Endothelial cell of hepatic sinusoid (primary cell): ENCODE measurements around the gene DAP.

Experiments
- in situ Hi-C: cut with HindIII; loops from 2 replicates; pipeline ENCODE4 v1.10.0; 2017; ENCODE audit warnings: low sequenced_read_pairs

Gene DAP

DNA sequence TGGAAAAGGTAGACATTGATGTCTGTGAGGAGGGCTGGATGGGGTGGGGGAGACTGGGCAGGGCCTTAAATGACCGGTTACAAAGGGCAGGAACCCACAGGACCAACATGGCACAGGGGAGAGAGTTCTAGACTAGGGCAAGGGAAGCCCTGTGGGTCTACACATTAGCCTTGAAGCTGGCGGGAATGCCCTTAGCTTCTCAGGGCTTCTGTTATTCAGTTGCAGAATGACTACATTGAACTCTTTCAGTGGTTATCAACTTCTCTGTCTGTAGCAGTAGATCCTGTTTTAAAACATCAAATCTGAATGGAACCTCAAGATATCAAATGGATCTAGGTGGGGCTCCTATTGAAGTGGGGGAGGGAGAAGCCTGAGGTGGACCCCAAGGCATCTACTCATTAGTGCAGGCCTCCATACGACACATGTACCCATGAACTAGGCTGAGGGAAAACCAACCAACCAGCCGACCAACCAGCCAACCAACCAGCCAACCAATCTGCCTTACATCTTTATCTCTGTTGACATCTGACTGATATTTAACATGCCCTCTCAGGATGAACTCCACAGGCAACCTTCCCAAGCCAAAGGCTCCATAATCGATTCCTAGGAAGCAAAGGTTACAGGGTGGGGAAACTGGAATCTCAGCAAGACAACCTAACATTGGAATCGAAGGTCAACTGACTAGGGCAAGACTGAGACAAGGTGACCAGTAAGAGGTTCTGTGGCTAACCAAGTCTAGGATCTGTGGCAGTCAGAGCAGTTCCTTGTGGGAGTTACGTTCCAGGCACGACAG lies 48.3 kb downstream of the DAP start:
- in situ Hi-C loops = no loop called here

DNA sequence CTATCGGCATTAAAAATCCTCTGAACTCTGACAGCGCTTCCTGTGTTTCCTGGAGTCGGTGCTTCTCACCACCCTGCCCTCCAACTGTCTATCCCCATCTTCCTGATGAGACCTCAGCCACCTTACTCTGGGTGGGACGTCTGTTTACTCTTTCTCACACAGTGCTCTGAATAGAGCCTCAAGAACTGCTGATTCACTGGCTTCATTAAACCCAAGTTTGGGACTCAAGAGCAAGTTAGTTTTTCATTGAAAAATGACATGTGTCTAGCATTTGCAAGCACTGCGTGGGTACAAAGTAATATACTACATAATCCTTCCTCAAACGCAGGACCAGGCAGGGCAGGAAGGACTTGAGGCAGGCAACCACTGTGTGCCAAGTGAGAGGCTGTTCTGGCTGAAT lies 49.5 kb downstream of the DAP start:
- in situ Hi-C loops = no loop called here

DNA sequence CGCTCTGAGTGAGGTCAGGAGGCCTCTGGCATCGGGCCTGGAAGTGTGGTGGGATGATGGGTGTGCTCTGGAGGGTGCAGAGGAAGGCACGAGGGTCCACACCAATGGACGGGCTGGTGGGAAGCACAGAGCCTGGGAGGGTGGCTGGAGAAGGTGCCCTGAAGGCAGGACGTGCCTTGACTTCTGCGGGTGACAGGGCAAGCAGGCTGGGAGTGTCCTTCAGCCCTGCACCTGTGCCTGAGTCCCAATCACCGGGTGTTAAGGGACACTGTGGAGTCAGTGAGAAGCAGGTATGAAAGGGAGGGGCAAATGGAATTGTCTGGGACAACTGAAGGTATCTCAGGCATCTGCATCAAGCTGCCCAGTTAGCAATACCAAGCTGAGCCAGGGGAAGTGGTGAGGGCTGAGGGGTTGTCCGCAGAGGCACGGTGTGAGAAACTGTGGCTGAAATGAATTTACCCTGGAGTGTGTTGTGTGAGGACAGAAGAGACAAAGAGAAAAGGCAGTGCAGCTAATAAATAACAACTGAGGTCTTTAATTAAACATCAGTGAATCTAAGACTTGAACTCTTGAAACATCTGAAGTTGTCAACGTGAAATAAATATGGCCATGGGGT lies 50.4 kb downstream of the DAP start:
- in situ Hi-C loops = no loop called here

DNA sequence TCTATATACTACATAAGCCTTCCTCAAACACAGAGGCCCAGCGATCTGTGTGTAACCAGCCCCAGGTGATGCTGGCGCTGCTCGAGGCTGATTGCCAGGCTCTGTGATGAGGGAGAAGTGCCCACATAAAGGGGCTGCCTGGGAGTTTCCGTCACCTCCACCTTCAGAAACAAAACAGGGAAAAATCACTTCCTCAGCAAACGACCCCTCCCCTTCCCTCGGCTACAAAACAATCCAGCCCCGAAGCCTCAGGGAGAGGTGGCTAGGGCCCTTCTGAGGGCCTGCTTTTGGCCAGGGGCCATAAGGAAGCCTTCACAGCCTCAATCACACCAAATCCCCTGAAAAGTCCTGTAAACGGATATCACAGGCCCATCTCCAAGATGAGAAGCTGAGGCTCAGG lies 51.1 kb downstream of the DAP start:
- in situ Hi-C loops = no loop called here

DNA sequence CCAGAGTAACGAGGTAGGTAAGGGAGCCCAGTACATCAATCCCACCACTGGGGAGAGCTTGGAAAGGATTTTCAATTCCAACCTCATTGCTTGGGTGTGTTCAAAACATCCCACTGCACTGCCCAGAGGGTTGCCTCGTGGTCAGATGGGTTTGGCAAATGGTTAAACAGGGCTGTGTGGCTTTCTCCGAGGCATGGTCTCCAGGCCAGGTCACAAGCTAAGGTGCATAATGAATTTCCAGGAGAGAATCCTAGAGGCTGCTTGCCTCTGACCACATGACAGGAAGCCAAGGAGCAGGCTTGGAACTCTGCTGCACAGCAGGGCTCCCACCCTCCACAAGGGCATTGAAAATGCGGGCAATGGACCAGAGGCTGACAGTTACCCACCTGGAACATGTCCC lies 51.6 kb downstream of the DAP start:
- in situ Hi-C loops = no loop called here

DNA sequence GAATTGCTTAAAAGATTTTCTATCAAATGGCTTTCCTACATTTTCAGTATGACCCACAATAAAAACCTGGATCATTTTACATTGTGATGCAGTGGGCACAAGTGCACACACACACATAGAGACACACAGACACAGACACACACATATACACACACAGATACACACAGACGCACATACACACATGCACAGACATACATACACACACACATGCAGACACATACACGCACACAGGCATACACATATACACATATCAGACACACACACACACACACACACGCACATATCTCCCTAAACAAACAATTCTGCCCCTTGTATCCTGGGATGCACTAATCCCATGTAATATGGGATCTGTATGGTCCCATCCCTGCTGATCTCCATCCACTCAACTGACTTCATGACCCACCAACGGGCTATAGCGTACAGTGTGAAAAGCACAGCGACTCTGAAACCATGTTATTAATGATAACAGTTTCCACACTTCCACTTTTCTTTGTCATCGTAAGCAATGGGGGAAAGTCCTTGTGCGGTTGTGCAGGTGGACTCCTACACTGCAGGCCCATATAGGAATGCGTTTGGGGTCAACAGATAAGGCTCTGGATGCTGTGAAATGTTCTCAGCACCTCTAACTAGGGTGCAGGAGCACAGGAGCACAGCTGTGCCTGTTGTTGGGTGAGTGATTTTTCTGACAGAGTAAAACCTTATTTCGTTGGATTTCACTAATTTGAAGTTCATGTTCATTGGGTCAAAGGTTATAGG lies 52.7 kb downstream of the DAP start:
- in situ Hi-C loops = no loop called here

DNA sequence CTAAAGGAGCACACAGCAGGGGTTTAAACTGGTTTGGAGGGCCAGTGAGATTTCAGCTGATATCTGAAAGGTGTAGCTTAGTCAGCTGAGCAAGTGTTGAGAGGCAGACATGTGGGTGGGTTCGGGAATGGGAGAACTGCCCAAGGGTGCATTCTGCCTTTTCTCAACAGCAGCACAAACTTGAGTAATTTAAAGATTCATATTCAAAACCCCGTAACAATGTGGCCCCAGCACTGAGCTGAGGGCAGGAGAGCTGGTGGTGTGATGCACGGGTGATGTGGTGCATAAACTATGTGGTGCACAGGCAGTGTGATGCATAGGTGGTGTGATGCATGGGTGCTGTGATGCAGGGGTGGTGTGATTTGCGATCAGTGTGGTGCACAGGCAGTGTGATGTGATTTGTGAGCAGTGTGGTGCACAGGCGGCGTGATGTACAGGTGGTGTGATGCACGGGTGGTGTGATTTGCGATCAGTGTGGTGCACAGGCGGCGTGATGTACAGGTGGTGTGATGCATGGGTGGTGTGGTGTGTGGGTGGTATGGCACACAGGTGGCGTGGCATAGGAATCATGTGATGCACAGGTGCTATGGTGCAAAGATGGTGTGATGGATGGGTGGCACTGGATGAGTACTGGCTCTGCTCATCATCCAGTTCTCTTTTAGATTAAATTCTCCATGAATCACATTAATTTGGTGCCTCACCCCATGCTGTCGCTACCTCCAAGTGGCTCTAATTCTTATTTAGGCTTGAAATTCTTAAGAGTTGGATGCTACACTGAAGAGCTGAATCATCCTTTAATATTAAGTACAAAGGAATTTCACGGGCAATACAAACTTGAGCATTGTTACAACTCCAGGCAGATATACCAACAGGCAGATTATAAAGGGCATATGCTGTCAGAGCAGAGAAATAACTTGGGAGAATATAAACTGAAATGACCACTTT lies 53.6 kb downstream of the DAP start:
- in situ Hi-C loops = no loop called here

DNA sequence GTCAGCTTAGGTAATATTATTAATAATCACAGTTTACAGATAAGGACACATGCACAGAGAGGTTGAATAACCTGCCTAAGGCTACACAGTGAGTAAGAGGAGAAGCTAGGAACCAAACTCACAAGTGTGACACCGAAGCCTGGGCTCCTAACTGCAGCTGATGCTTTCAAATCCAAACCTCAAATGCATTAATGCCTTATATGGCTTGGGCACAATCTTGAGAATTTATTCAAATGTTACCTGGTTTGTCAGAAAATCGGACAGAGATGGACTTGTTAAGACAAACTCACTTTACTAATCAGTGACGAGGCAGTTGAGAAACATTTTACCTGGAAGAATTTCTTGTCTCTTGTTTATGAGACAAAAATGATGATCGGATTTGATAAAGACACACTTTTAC lies 54.7 kb downstream of the DAP start:
- in situ Hi-C loops = no loop called here

DNA sequence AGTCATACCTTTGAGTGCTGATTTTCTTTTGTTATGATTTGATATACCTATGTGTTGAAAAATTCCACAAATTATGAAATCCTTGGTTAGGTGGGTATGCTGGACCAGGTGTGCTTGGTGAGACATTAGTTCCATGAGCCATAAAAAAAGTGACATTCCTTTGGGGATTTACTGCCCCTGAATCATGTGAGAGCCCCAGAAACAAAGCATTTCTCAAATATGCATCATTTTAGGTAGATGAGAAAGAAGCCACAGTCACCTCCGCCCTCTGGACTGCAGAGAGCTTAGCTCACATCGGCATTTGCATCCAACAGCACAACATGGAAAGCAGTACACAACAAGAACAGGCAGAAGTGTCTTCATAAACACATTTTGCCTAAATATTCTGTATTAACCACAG lies 55.3 kb downstream of the DAP start:
- in situ Hi-C loops = no loop called here

DNA sequence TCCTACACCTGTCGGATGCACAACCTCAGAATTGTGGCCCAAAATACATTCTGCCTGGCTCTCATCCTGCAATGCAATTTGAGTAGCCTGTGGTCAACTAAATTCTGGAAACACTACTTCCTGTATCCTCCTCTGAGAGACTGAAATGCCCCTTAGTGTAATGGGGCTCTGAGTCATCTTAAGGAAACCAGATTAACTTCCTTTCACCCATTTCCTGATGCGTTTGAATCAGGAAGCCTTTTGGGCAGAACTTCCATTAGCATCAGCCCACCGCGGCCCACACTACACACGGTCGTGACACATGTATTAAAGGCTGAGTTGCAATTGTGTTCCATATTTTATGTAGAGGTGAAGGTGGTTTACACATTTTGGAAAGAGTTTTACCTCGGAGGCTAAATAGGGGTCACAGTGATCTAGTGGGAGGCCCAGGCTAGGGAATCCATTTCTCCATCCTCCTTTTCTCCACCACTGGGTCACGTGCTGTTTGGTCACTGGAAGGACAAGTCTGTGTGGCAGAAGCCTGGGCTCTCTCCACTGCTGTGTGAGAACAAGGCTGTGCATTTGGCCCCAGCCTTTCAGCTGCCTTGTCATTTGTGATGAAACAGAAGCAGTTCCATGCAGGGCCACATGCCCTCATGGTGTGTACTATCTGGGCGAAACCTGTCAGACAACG lies 55.9 kb downstream of the DAP start:
- in situ Hi-C loops = no loop called here

DNA sequence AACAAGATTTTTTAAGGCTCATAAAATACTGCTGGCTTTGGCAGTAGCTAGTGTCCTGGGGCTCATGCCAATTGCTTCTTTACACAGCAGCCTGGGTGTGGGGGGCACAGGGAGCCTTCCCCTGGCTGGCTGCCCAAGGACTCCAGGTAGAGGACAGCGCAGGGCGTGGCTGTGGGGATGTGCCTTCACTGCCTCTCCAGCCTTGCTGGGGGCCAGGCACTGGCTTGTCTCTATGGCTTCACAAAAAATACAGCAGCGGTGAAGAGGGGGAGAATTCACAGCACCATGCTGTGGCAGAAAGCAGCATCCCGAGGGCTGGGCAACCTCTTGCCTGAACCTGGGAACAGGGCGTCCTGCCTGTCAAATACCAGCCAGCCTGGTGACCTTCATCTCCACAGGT lies 57.4 kb downstream of the DAP start:
- in situ Hi-C loops = no loop called here

DNA sequence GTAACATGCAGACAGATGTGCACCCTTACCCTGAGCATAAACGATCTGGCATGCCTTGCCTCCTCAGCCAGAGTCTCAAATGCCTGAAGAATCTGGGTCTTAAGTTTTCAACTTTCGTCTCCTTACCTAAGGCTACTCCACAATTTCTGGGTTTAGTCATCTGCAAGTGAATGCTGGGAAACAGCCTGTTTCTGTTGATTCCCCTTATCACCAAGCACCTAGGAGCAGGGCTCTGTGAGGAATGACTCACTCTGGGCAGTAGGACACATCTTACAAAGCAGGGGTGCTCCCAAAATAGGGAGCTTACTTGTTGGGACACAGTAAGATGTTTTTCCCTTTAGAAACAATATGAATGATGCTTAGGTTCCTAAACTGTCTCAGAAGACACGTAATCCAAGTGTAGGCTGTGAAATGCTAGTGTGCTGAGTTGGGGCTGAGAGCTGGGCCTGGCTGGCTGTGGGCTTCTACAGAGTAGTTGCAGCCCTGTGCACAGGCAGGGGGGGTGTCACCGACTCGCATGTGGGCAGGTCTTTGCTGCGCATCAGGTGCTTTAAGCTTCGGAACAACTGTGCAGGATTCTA lies 58.0 kb downstream of the DAP start:
- in situ Hi-C loops = no loop called here

DNA sequence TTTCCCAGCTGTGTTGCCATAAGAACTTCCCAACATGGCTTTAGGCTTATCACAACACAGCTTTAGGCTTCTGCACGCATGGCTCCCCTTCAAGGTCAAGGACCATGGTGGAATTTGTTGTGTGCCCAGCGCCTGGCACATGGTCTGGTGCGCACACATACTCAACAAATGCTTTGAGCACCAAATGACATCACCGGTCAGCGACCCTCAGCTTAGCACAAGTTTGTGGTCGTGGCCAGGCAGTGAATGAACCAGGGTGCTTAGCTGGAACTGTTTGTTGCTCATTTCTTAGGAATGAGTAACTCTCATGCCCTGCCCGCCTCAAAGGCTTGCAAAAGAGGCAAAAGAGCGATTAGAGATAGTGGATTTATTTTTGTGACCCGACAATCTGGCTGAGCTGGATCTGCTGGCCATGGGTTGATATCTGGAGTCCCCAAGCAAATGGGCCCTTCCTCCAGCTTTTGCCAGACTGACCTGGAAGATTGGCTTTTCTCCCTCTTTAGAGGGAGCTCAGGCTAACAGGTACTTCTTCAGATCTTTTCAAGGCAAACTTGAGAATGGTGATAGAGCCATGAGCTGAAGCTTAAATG lies 58.9 kb downstream of the DAP start:
- in situ Hi-C loops = no loop called here

DNA sequence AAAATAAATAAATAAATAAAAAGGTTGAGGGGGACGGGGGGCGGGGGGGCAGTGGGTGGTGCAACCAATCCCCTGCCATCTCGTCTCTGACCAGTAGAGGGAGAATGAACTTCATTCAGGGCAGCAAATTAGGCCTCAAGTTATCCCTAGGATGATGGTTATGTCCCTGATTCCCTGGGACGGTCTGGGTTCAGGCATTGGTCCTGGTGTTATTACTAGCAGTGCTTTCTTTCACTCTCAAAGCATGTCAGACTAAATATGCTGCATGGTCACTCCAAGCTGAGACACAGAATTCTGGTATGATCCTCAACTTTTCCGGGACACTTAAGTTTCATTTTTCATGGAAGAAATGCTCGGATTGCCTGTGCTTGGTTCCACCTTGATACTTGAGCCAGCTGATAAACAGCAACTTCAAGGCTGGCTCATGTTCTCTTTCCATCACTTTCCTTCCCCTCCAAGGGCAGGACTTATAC lies 59.4 kb downstream of the DAP start:
- in situ Hi-C loops = no loop called here

DNA sequence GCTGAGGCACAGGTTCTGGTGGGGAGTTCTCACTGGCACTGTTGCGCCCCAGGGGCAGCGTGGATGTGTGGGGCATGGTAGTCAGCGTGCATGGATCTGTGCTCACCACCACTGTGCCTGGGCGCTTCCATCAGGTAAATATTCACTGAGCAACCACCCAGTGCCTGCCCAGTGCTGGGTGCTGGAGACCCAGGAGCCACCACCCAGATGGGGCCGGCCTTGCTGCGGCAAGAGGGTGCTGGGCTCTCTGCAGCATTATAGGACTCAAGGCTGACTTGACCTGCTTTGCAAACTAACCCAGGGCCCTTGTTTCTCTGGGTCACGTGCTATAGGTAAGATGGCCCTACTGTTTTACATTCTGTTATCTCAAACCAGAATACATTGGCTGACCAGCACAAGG lies 60.5 kb downstream of the DAP start:
- in situ Hi-C loops = no loop called here

DNA sequence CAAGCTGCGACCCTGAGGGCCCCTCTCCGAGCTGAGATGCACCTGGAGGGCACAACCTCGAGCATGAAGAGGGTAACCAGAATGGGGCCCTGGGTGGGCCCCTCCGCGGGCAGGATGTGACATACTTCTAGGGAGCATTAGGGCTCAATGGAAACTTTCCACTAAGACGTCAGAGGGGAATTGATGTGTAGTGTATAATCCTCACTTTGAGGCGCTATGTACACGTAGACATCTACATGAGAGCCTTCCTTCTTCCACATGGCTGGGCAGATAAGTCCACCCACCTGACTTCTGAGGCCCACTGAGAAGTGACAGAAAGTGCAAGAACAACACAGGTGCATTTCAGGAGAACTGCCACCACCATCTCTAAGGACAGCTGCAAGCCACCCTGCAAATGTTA lies 61.0 kb downstream of the DAP start:
- in situ Hi-C loops = no loop called here

DNA sequence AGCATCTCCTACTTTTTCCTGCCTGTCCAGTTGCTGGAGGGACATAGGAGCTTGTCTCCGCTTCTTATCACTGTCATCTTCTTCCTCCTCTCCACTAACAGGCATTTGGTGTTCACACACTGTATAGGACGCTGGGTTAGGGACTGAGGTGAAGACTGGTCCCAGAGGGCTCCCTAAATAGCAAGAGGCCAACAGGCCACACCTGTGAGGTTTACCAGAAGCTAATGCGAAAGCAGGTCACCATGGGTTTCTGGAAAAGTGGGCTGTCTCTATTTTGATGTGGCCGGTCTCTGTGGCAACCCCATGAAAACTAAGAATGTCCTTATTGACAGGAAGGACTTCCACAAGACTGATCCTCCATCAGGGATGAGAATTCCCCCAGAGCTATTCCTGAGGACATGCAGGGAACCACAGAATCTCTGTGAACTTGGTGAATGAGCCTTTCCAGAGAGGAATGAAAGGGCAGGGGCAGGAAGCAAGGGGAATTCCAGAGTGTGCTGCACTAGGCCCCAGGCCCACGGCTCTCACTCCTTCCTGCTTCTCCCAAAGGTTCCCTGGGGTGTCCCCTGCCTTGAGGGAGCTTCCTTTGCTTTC lies 61.7 kb downstream of the DAP start:
- in situ Hi-C loops = no loop called here

DNA sequence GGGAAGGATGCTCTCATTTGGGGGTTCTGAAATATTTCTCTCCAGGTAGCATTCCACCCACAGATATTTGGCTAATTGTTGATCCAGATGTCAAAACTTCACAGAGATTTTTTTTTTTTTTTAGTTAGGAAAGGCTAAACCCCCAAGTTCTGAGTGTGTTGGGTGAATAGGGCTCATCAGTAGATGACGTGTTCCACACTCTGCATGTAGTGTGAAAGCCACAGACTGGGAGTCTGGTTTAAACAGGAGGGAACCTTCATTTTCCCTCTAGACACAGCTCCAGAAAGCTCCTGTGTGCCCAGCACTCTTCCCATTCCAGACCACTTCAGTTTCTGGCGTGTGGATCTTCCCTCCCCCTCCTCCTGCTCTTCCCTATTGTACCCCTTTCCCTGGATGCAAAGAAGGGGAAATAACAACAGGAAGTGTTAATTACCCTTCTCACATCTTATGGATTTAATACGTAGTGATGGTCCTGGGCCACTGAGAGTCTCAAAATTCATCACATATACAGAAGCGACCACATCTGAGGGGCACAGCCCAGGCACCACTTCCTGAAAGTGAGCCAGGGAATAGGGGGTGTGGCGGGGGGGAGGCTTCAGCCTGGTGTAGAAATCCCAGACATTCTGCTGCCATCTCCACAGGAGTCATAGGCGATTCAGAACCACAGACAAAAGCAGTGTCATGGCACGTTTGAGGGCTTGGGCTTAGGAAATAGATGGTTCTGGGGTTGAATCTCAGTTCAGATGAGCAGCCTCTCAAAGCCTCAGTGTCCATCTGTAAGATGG lies 65.1 kb downstream of the DAP start:
- in situ Hi-C loops = no loop called here
